ENCODE data around the gene GDF3. TPM values are rescaled to one million over a fixed set of nuclear protein-coding genes. Genes with fewer than 3 reads are reported as not detected.
"Not testable (repeated sequence)": the region's sequence is repeated elsewhere in the genome, so short reads cannot be mapped to it uniquely, and the experiment has no call there.

The GDF3 gene
- total RNA-seq (ENCODE audit: low replicate concordance) = not detected in 2 replicates

DNA sequence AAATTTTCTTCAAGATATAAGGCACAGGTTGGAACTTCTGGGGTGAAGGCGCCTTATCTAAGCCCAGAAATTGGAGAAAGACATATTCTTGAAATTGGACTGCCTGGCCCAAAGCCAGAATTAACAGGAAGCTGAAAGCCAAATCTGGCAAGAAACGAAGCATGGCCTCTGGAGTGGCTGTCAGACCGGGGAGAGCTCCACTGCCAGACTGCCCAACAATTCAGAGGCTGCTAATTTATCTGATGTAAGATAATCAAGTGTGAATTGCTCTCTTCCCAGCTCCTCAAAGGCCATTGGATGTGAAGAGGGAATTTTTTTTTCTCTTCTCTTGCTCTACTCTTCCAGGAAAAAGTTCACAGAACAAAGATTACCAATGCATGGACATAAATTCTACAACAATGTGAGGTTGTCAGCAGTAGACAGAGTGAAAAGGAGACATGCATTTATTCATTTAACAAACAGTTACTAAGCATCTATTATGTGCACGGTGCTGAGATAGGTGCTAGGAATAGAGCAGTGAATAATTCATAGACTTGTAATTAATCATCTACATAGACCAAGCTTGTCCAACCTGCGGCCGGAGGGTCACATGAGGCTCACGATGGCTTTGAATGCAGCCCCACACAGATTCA lies at the start of gene GDF3:
GDF3 (minus strand) TSS at position 210 of the 632 bp plus-strand sequence; CDS start at position 163, 47 bp downstream.
- DNase-seq (ENCODE audit: low spot score) = no peak
- no peak within 1 kb of the TSS for H3K4me2 ChIP-seq
- H3F3A ChIP-seq (ENCODE audit: low read depth) = no peaks in the 10 kb centered on the region
- no peaks in the 10 kb centered on the region for H3K9me3 Mint-ChIP-seq
- no peaks in the 10 kb centered on the region for H3K36me3 Mint-ChIP-seq
- H3K4me3 ChIP-seq = no peak within 1 kb of the TSS
- no peaks in the 10 kb centered on the region for H3K4me1 Mint-ChIP-seq
- TF ChIP-seq CTCF (IDR thresholded peaks at IDR 0.05) = no peak
- TF ChIP-seq EZH2 (IDR thresholded peaks at IDR 0.05) = no peak
- TF ChIP-seq EZH2phosphoT487 (IDR thresholded peaks at IDR 0.05) = no peak
- H3K36me3 ChIP-seq = no peaks in the 10 kb centered on the region
- no peaks in the 10 kb centered on the region for H3K79me2 ChIP-seq (ENCODE audit: low read depth)
- no peak within 1 kb of the TSS for H3K27ac ChIP-seq
- no peaks in the 10 kb centered on the region for H3K9me3 ChIP-seq (ENCODE audit: low read depth)
- H3K4me3 Mint-ChIP-seq = no peak within 1 kb of the TSS
- peak within 1 kb of the TSS; percentile 79 for H2AFZ ChIP-seq (replicated peaks)
- H3K27ac Mint-ChIP-seq = no peak within 1 kb of the TSS
- no peaks in the 10 kb centered on the region for H3K4me1 ChIP-seq
- no peaks in the 10 kb centered on the region for H3K27me3 ChIP-seq
- H4K20me1 ChIP-seq (ENCODE audit: low read depth) = no peaks in the 10 kb centered on the region
- H3K9ac ChIP-seq = no peak within 1 kb of the TSS
- H3K27me3 Mint-ChIP-seq (ENCODE audit: insufficient read depth, low read depth) = peaks cover 3% of the 10 kb centered on the region

DNA sequence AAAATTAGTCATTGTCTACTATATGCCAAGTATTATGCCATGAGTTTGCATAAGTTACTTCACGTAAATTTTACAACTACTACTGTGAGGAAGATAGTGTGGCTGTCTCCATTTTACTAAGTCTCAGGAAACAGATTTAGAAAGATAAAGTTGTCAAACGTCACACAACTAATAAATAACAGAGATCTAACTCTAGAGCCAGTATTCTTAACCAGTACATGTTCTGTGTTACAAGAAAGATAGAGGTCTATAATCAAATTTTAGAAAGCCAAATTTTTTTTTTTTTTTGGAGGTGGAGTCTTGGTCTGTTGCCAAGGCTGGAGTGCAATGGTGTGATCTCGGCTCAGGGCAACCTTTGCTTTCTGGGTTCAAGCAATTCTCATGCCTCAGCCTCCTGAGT lies 37.4 kb upstream of the GDF3 start:
- Histone ChIP-seq H3K79me2 (ENCODE audit: low read depth) (no peaks in the 10 kb centered on the region), H3K4me1 (peaks cover 12% of the 10 kb centered on the region), H3K36me3 (no peaks in the 10 kb centered on the region), H4K20me1 (ENCODE audit: low read depth) (no peaks in the 10 kb centered on the region), H3F3A (ENCODE audit: low read depth) (no peaks in the 10 kb centered on the region), H3K27ac (no peak overlapping the region), H3K9me3 (ENCODE audit: low read depth) (no peaks in the 10 kb centered on the region), H3K9ac (no peak overlapping the region), H3K4me2 (no peak overlapping the region), H2AFZ (replicated peaks) (no peak overlapping the region), H3K4me3 (no peak overlapping the region), H3K27me3 (no peaks in the 10 kb centered on the region)
- no peaks in the 10 kb centered on the region for H3K9me3 Mint-ChIP-seq
- H3K4me3 Mint-ChIP-seq = no peak overlapping the region
- DNase-seq (ENCODE audit: low spot score) = no peak
- peaks cover 6% of the 10 kb centered on the region for H3K27me3 Mint-ChIP-seq (ENCODE audit: insufficient read depth, low read depth)
- peaks cover 15% of the 10 kb centered on the region for H3K4me1 Mint-ChIP-seq
- H3K27ac Mint-ChIP-seq = no peak overlapping the region
- TF ChIP-seq CTCF (IDR thresholded peaks at IDR 0.05) (no peak), EZH2 (IDR thresholded peaks at IDR 0.05) (no peak), EZH2phosphoT487 (IDR thresholded peaks at IDR 0.05) (no peak)
- no peaks in the 10 kb centered on the region for H3K36me3 Mint-ChIP-seq

- Mint-ChIP-seq H3K9me3 (peaks cover 7% of the 10 kb centered on the region), H3K4me3 (no peak overlapping the region), H3K36me3 (no peaks in the 10 kb centered on the region), H3K4me1 (peaks cover 15% of the 10 kb centered on the region), H3K27ac (peak overlapping the region; percentile 52), H3K27me3 (ENCODE audit: insufficient read depth, low read depth) (peaks cover 10% of the 10 kb centered on the region)
- H3K27ac ChIP-seq = no peak overlapping the region
- no peak for TF ChIP-seq EZH2 (IDR thresholded peaks at IDR 0.05)
- TF ChIP-seq EZH2phosphoT487 (IDR thresholded peaks at IDR 0.05) = no peak
- no peak for TF ChIP-seq CTCF (IDR thresholded peaks at IDR 0.05)
- DNase-seq (ENCODE audit: low spot score) = peak; percentile 30
- H2AFZ ChIP-seq (replicated peaks) = peak overlapping the region; percentile 58
- H3K27me3 ChIP-seq = no peaks in the 10 kb centered on the region
- no peaks in the 10 kb centered on the region for H4K20me1 ChIP-seq (ENCODE audit: low read depth)
- H3K79me2 ChIP-seq (ENCODE audit: low read depth) = no peaks in the 10 kb centered on the region
- H3F3A ChIP-seq (ENCODE audit: low read depth) = no peaks in the 10 kb centered on the region
- H3K9ac ChIP-seq = no peak overlapping the region
- no peak overlapping the region for H3K4me3 ChIP-seq
- peak overlapping the region; percentile 38 for H3K4me2 ChIP-seq
- H3K9me3 ChIP-seq (ENCODE audit: low read depth) = no peaks in the 10 kb centered on the region
- H3K4me1 ChIP-seq = peaks cover 12% of the 10 kb centered on the region
- H3K36me3 ChIP-seq = no peaks in the 10 kb centered on the region
These were observed 35.9 kb upstream of the GDF3 start for GRCh38 chr12:7731486-7731885.

GRCh38 chr12:7730984-7731383 lies 35.4 kb upstream of the GDF3 start:
- Mint-ChIP-seq H3K27ac (peak overlapping the region; percentile 52), H3K27me3 (ENCODE audit: insufficient read depth, low read depth) (peaks cover 10% of the 10 kb centered on the region), H3K4me1 (peaks cover 15% of the 10 kb centered on the region)
- not testable (repeated sequence) for H3K27me3 ChIP-seq; H3K36me3 ChIP-seq; H3K4me3 ChIP-seq; H3K27ac ChIP-seq; H3K4me3 Mint-ChIP-seq; H3F3A ChIP-seq (ENCODE audit: low read depth); H3K36me3 Mint-ChIP-seq; H3K79me2 ChIP-seq (ENCODE audit: low read depth); H4K20me1 ChIP-seq (ENCODE audit: low read depth); H3K9me3 Mint-ChIP-seq; DNase-seq (ENCODE audit: low spot score); H3K9ac ChIP-seq; H3K9me3 ChIP-seq (ENCODE audit: low read depth)
- Histone ChIP-seq H2AFZ (replicated peaks) (peak overlapping the region; percentile 58), H3K4me1 (peaks cover 12% of the 10 kb centered on the region), H3K4me2 (peak overlapping the region; percentile 38)
